ENCODE results near the gene NLGN2. TPM values are rescaled to one million over a fixed set of nuclear protein-coding genes. Genes with fewer than 3 reads are reported as not detected.
A peak's percentile ranks its signal among the peaks of the same experiment; 100 is the strongest.

The NLGN2 gene
- polyA plus RNA-seq, 3 donors: 0.55 TPM; not detected in 2

- no peaks in the 10 kb centered on the region for H3K36me3 ChIP-seq (replicated peaks in 1 of 2; ENCODE audit: control insufficient read depth in 1 of 2, insufficient read depth in 2 of 2, low read length in 2 of 2)
- intact Hi-C loops (cut with micrococcal nuclease): loop anchor here in 1 of 2 donors (10.0 kb wide), 1 partner anchor 195 kb away; the partner anchor contains the start of genes ACADVL and DLG4
- Mint-ChIP-seq H3K27me3 (ENCODE audit: low read depth in 3 of 3) (peaks cover 37 to 50% (median 46%) of the 10 kb centered on the region in 3 donors), H3K27ac (peak overlapping the region in 1 of 7 donors; percentile 10), H3K4me1 (peaks cover 13% of the 10 kb centered on the region), H3K36me3 (peaks cover 0 to 5% of the 10 kb centered on the region in 2 donors), H3K4me3 (peak overlapping the region in 1 of 2 donors; percentile 31), H3K9me3 (peaks cover 0 to 8% (median 3%) of the 10 kb centered on the region in 7 donors)
- DNase-seq: no peak
- no peak overlapping the region for H3K9ac ChIP-seq (ENCODE audit: insufficient read depth, low read length, poor library complexity, severe bottlenecking)
- H3K4me3 ChIP-seq (replicated peaks in 1 of 3; ENCODE audit: low read depth in 2 of 3, low read length in 3 of 3): no peak overlapping the region
- no peak overlapping the region for H3K4me2 ChIP-seq (replicated peaks; ENCODE audit: extremely low read depth, low read length, poor library complexity, severe bottlenecking)
- WGBS (ENCODE audit: insufficient coverage): 100% methylated on average over 6 of the region's 6 CpGs
- no peak for TF ChIP-seq CTCF (IDR thresholded peaks at IDR 0.05)
- peaks cover 4 to 9% of the 10 kb centered on the region in 2 donors for H3K4me1 ChIP-seq (ENCODE audit: control insufficient read depth in 1 of 2, insufficient read depth in 2 of 2, low read length in 2 of 2)
- H3K27ac ChIP-seq (ENCODE audit: low read depth in 1 of 2, low read length in 2 of 2): no peak overlapping the region
- H3K9me3 ChIP-seq (replicated peaks in 1 of 2; ENCODE audit: control insufficient read depth in 1 of 2, insufficient read depth in 1 of 2, low read length in 2 of 2): no peaks in the 10 kb centered on the region
- no peaks in the 10 kb centered on the region for H4K20me1 ChIP-seq (ENCODE audit: insufficient read depth, low read length)
- H3K79me2 ChIP-seq (ENCODE audit: insufficient read depth, low read length): no peaks in the 10 kb centered on the region
- no peak overlapping the region for H2AFZ ChIP-seq (ENCODE audit: insufficient read depth, low read depth, low read length, poor library complexity, severe bottlenecking)
- H3K27me3 ChIP-seq (ENCODE audit: control insufficient read depth in 2 of 2, insufficient read depth in 2 of 2, low read length in 2 of 2): peaks cover 4 to 37% of the 10 kb centered on the region in 2 donors
Observed at GRCh38 chr17:7409716-7410115, 2.1 kb downstream of the NLGN2 start.

GRCh38 chr17:7410634-7411426, 3.2 kb downstream of the NLGN2 start:
- TF ChIP-seq CTCF (IDR thresholded peaks at IDR 0.05): no peak
- Histone ChIP-seq H2AFZ (ENCODE audit: insufficient read depth, low read depth, low read length, poor library complexity, severe bottlenecking) (no peak overlapping the region), H3K4me2 (replicated peaks; ENCODE audit: extremely low read depth, low read length, poor library complexity, severe bottlenecking) (no peak overlapping the region), H3K4me1 (ENCODE audit: control insufficient read depth in 1 of 2, insufficient read depth in 2 of 2, low read length in 2 of 2) (no peaks in the 10 kb centered on the region), H4K20me1 (ENCODE audit: insufficient read depth, low read length) (no peaks in the 10 kb centered on the region), H3K9me3 (replicated peaks in 1 of 2; ENCODE audit: control insufficient read depth in 1 of 2, insufficient read depth in 1 of 2, low read length in 2 of 2) (no peaks in the 10 kb centered on the region), H3K79me2 (ENCODE audit: insufficient read depth, low read length) (no peaks in the 10 kb centered on the region), H3K27ac (ENCODE audit: low read depth in 1 of 2, low read length in 2 of 2) (no peak overlapping the region), H3K9ac (ENCODE audit: insufficient read depth, low read length, poor library complexity, severe bottlenecking) (no peak overlapping the region), H3K4me3 (replicated peaks in 1 of 3; ENCODE audit: low read depth in 2 of 3, low read length in 3 of 3) (no peak overlapping the region), H3K36me3 (replicated peaks in 1 of 2; ENCODE audit: control insufficient read depth in 1 of 2, insufficient read depth in 2 of 2, low read length in 2 of 2) (no peaks in the 10 kb centered on the region), H3K27me3 (ENCODE audit: control insufficient read depth in 2 of 2, insufficient read depth in 2 of 2, low read length in 2 of 2) (peaks cover 2 to 27% of the 10 kb centered on the region in 2 donors)
- Mint-ChIP-seq H3K9me3 (peaks cover 0 to 4% (median 0%) of the 10 kb centered on the region in 7 donors), H3K4me1 (peaks cover 7% of the 10 kb centered on the region), H3K27me3 (ENCODE audit: low read depth in 3 of 3) (peaks cover 30 to 43% (median 36%) of the 10 kb centered on the region in 3 donors), H3K27ac (no peak overlapping the region), H3K4me3 (no peak overlapping the region), H3K36me3 (peaks cover 0 to 2% of the 10 kb centered on the region in 2 donors)
- no peak for DNase-seq
- 94% methylated on average over 23 of the region's 25 CpGs for WGBS (ENCODE audit: insufficient coverage)
- intact Hi-C loops (cut with micrococcal nuclease): no loop called here
